Activated T-helper 1 cell treated with Interleukin-2 at 50 U/mL for 16 hours (primary cell): ENCODE measurements around the gene TSPAN32.
"Not testable (repeated sequence)": the region's sequence is repeated elsewhere in the genome, so short reads cannot be mapped to it uniquely, and the experiment has no call there.

Experiments used
- DNase-seq: peaks from one replicate; pipeline ENCODE4 v3.0.0-alpha.2; 2020; ENCODE audit warnings: low read depth

The TSPAN32 gene

DNA sequence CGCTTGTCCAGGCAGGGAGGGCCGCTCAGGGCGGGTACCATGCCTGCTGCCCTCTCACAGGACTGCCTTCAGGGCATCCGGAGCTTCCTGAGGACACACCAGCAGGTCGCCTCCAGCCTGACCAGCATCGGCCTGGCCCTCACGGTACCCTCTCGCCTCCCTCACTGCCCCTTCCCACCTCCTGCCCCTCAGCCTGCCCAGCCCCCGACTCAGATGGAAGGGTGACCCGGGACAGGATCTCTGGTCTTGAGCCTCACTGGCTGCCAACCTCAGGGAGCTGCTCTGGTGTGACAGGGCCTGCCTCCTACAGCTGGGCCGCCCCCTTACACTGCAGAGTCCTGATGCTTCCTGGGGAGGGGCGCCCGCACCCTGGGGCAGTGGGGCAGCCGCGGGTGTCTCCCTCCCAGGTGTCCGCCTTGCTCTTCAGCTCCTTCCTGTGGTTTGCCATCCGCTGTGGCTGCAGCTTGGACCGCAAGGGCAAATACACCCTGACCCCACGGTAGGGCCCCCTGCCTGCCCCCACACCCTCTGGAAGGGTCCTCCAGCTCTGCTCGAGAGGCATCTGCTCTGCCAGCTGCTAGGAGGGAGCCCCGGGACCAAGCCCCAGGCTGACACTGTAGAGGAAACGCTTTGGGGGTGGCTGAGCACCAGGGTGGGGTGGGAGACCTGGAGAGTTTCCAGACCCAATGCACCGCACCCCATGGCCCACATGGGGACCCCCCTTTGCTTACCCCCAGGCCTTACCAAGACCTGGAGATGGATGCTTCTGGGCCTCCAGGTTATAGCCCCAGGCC, 14.6 kb downstream of the TSPAN32 start:
- DNase-seq = no peak

DNA sequence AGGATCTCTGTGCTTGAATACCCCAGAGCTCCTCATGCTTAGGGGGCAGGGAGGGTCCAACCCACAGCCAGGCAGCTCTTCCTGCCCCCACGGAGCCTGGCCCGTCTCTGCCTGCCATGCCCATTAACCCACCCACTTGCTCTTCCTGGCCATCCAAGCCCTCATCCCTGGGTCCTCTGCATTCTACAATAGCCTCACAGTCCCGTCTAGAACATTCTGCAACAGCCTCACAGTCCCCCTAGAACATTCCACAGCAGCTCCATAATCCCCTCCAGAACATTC, 15.1 kb downstream of the TSPAN32 start:
- DNase-seq = no peak

DNA sequence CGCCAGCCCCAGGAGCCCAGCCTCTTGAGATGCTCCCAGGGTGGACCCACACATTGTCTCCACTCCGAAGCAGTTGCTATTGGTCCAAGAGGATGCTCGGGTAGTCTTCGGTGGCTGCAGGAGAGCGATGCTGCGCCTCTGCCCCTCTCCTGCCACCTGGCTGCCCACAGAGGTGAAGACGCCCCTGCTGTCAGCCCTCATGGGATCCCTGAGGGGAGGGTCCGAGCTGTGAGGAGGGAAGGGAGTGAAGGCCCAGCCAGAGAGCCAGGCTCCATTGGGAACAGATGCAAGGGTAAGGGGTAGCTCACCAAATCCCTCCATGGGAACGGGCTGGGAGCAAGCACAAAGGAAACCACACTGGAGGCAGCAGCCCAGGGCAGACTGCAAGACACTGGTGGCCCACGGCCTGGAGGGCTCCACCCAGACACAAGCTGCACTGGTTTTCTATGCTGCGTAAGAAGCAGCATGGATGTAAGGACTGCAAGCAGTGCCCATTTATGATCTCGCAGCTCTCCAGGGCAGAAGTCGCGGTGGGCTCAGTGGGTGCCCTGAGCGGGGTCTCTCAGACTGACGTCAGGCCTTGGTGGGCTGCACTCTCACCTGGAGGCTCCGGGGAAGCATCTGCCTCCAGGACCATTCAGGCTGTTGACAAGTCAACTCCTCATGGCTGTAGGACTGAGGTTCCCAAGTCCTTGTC, 15.7 kb downstream of the TSPAN32 start:
- DNase-seq = no peak

DNA sequence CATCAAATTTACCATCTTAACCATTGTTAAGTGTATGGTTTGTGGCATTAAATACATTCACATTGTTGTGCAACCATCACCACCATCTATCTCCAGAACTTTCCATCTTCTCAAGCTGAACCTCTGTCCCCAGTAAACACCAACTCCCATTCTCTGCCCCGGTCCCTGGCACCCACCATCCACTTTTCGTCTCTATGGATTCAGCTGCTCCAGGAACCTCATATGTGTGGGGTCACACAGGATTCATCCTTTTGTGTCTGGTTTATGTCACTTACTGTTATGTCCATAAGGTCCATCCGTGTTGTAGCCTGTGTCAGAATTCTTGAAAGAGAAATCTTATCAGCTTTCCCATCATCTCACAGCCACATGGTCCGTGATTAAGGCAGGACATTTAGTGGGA, 16.3 kb downstream of the TSPAN32 start:
- no peak for DNase-seq

DNA sequence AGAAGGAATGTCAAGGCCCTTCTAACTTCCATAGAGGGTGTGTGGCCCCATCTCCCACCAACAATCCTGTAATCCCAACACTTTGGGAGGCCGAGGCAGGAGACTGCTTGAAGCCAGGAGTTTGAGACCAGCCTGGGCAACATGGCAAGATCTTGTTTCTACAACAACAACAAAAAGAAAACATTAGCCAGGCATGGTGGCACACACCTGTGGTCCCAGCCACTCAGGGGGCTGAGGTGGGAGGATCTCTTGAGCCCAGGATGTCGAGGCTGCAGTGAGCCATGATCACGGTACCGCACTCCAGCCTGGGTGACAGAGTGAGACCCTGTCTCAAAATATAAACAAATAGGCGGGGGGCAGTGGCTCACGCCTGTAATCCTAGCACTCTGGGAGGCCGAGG, 16.9 kb downstream of the TSPAN32 start:
- DNase-seq = no peak

DNA sequence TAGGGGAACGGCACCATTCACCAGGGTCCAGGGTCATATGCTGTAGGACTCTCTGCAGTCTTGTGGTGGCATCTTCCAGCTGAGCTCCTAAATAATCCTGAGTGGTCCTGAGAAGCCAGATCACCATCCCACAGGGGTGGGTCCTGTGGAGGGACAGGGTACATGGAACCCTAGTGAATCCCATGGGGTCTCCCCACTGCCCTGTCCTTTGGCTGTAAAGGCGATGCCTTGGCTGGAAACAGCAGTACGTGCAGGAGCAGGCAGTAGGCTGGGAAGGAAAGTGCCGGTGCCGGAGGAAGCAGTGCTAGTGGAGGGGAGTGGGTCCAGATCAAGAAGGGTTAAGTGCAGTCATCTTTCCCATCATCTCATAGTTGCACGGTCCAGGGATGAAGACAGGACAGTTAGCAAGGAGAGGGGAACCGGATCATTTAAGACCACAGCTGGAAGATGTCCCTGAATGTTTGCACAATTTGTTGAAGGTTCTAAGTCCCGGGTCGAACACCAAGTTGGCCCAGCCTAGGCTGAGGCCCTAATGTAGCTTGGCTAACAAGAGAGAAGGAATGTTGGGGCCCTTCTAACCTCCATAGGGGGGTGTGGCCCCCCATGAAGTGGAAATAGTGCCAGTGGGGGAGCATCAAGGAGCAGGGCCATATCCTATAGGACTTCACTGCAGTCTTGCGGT, 18.1 kb downstream of the TSPAN32 start:
- no peak for DNase-seq

DNA sequence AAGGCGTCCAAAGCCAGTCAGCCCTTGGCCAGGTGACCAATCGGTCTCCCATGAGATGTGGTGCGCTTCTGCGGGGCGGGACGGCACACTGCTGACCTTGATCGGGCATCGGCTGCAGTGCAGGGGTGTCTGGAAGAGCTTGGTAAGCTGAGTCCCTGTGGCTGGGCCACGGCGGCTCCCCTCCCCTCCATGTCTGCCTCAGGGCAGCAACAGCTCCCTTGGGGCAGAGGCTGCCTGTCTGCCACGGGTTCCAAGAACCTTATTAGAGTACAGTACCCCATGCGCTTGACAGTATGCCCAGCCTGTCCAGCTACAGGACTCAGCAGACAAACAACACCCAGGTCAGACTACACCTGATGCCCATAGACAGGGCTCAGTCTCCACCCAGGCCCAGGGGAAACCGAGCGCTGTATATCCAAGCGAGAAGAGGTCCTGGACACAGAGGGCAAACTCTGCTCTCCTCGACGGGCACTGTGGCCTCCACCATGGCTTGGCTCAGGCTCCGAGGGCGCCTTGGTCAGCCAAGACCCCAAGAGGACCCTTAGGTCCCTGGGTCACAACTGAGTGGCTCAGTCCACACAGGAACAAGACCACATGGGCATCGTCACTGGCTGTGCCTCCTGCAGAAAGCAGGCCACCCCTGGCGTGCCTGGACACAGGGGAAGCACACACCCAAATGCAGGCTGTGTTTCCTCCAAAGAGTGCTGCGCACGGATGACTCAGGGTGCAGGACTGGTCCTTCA, 18.9 kb downstream of the TSPAN32 start:
- no peak for DNase-seq

DNA sequence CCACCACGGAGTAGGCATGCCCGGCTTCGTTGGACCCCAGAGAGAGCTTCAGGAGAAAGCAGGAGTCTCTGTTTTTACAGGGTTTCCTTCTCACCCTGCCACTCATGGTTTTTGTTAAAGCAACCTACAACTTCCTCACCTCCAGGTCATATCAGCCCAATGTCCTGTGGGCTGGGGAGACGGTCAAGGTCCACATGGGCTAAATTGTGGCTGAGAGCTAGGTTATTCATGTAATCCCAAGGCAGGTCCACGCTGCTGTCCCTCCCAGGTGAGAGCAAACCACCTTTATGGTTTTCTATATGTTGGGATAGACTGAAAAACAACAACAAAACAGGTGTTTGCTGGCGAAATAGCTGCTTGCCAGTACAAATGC, 19.5 kb downstream of the TSPAN32 start:
- DNase-seq = no peak

DNA sequence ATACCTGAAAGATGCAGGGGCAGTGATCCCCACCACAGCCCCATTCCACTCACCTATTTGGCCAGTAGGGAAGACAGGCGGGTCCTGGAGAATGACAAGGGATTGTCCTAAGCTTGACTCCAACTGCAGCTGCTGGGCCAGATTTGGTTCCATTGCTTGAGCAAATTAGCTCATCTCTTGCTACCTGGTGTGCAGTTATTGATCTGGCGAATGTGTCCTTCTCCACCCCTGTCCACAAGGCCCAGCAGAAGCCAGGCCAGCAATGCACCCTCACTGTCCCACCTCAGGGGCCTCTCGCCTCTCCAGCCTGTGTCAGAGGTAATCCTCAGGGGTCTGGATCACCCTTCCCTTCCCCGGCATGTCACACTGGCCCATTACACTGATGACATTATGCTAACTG, 23.3 kb downstream of the TSPAN32 start:
- no peak for DNase-seq

DNA sequence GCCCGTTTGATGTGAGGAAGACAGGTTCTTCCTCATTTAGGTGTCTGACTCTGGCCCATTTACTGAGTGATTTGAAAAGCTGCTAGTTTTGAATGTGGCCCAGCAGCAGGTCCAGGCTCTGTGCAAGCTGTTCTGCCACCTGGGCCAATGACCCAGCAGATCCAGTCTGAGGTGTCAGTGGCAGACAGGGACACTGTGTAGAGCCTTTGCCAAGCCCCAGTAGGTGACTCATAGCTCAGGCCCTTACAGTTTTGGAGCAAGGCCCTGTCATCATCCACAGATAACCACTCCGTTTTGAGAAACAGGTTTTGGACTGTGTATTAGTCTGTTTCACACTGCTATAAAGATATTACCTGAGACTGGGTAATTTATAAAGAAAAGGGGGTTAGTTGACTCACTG, 23.9 kb downstream of the TSPAN32 start:
- no peak for DNase-seq

DNA sequence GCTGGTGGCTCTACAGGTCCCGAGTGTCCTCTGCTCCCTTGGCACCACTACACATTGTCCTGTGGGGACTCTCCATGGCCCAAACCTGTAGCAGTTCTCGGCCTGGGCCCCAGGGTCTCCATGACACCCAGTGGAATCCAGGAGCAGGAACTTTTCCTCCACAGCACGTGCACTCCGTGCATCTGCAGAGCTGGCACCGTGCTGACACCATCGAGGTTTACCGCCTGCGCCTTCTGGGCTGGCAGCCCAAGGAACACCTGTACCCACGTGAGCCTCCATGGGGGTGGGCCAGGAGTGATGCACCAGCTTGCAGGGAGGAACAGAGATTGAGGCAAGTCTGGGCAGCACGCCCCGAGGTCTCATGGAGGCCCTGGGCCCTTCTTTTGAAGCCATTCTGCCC, 25.2 kb downstream of the TSPAN32 start:
- no peak for DNase-seq

DNA sequence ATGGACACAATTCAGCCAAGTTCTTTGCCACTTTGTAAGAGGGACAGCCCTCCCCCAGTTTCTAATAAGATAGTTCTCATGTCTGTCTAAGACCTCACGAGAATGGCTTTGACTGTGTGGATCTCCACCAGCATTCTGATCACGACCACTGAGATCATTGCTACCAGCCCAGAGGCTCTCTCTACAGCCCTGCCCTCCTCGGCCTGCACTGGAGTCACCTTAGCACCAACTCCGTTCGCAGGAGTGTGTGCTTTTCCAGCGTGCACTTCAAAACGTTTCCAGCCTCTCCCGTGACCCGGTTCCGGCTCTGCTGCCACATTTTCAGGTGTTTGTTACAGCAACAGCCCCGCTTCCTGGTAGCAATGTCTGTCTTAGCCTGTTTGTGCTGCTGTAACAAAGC, 26.2 kb downstream of the TSPAN32 start:
- DNase-seq = no peak

DNA sequence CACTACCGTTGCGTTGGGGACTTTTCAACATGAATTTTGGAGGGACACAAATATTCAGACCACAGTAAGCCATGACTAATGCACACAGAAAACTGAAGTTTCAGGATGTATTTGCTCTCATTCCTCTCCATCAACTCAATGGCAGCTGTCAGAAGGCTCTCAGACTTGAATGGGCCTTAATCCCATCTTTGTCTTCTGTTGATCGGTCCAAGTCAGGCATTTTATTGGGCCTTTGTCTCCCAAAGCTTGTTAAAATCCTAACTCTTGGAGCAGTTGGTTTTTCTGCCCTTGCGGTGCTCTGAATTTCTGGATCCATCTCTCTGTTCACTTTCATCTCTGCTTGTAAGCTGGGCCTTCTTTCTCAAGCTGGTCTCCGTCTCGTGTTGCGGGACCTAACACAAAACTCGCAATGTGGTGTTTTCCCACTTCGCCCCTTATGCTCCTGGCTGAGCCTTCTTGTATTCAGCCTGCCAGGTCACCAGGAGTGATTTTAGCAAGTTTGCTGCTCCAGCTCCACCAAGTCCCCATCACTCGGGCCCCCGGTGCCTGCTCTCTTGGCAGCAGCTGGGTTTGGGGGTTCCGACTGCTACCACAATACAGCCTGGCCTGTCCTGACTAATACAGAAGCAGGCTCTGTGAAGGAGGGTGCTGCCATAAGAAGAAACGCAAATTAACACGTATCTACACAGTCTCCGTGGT, 27.0 kb downstream of the TSPAN32 start:
- DNase-seq = no peak

DNA sequence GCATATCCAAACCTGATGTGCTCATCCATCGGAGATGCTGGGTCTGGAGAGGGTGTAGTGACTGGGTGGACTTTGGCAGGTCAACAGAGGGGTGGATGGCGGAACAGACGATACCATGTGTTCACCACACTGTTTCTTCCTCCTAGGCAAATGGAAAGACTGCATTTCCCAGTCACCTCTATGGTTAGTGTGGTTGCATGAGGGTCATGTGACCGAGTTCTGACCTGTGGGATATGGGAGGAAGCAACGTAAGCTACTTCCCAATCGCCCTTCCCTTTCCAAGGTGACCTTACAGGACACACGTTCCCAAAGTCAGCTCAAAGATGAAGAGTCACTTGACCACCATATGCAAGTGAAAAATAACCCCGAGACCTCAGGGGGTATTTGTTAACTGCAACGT, 27.7 kb downstream of the TSPAN32 start:
- DNase-seq = no peak

DNA sequence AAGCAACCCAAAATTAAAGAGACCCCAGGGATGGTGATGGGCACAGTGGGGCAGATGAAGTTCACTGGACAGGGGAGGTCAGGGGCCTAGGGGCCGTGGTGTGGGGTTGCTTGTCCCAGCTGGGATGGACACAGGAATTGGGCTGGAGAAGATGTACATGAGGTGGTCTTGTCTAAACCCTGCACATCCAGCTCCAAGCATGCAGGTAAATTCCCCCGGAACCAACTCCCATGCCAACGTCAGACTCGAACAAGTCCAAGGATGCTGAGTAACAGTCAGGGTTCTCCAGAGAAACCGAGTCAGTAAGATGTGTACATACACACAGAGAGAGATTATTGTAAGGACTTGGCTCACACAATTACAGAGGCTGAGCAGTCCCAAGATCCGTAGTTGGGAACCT, 28.9 kb downstream of the TSPAN32 start:
- DNase-seq = no peak

DNA sequence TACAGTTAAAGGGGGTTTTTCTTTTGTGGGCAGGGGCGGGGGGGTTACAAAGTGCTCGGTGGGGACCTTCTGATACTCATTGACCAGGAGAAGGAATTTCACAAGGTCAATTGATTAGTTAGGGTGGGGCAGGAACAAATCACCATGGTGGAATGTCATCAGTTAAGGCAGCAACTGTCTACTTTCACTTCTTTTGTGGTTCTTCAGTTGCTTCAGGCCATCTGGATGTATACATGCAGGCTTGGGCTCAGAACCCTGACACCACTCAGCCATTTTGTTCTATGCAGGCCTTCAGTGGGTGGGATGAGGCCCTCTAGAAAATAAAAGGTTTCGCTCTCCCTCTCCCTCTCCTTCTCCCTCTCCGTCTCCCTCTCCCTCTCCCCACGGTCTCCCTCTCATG, 29.6 kb downstream of the TSPAN32 start:
- no peak for DNase-seq

DNA sequence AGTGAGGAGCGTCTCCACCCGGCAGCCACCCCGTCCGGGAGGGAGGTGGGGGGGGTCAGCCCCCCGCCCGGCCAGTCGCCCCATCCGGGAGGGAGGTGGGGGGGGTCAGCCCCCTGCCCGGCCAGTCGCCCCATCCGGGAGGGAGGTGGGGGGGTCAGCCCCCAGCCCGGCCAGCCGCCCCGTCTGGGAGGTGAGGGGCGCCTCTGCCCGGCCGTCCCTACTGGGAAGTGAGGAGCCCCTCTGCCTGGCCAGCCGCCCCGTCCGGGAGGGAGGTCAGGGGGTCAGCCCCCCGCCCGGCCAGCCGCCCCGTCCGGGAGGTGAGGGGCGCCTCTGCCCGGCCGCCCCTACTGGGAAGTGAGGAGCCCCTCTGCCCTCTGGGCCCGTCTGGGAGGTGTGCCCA, 30.8 kb downstream of the TSPAN32 start:
- DNase-seq = not testable (repeated sequence)

DNA sequence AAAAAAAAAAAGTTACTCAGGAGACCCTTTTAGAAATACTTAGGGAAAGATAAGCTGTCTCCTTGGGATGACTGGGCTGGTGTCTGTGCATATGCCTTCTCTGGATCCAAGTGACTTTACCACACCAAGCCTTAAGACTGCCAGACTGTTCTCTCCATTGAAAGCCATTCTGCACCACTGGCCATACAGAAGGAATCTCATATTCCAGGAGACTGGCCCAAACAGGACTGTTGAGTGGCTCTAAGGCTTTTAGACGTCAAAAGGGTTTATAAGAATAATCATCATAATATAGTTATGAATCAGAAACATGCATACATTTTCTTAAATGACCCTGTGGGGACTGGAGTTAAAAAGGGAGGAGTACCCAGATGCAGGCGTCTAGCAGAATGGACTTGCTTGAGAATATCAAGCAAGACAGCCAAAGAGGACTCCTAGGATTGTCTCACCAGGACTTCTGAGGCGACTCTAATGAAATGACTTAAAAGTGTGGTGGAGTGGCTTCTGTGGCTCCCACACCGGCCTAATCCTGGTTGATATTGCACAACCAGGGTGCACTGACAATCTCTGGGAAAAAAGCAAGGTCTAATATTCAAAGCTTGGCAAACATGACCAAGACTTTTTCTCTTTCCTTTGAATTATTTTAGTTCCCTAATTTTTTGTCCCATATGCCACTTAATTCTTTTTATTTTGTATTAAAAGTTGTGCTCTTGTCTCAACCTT, 31.8 kb downstream of the TSPAN32 start:
- not testable (repeated sequence) for DNase-seq

DNA sequence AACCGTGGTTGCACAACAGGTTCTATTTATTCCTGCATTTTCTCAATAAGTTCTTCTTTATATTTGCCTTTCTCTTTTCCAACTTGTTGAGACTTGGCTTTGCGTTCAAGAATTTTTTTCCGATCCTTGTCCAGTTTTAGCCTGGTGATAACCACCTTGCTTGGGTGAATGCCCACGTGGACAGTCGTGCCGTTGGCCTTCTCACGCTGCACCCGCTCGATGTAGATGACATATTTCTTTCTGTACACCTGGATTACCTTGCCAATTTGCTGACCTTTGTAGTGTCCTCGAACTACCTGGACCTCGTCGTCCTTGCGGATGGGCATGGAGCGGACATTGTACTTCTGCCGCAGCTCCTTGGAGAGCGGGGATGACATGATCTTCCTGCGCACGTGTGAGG, 33.5 kb downstream of the TSPAN32 start:
- not testable (repeated sequence) for DNase-seq

DNA sequence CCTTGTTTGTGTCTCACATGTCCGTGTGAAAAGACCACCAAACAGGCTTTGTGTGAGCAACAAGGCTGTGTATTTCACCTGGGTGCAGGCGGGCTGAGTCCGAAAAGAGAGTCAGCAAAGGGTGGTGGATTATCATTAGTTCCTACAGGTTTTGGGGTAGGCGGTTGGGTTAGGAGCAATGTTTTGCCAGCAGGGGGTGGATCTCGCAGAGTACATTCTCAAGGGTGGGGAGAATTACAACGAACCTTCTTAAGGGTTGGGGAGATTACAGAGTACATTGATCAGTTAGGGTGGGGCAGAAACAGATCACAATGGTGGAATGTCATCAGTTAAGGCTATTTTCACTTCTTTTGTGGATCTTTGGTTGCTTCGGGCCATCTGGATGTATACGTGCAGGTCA, 36.9 kb downstream of the TSPAN32 start:
- DNase-seq = not testable (repeated sequence)

DNA sequence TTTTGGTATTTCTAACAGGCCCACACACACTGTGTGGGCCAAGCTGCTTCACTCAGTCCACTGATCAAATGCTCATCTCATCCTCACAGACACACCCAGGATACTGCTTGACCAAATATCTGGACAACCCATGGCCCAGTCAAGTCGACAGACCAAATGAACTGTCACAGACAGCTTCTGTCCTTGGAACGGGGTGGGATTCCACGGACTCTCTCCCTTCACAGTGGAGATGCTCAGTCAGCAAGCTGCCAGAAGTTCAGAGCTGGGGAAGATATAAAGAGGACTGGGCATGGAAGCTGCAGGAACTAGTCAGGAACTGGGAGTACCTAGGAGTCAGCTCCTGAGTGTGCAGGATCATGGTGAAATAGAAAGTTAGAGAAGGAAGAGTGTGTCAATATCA, 40.7 kb downstream of the TSPAN32 start:
- no peak for DNase-seq

DNA sequence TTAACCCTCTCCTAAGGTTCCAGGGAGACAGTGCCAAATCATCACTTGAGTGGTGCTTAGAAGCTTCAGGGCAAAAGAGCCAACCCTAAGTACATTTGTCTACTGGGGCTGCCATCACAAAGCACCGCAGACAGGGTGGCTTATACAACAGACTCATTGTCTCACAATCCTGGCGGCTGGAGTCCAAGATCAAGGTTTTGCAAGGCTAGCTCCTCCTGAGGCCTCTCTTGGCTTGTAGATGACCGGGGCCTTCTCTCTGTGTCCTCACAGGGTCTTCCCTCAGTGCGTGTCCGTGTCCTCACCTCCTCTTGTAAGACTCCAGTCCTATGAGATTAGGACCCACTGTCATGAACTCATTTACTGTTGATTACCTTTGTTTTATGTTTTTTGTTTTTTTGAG, 41.2 kb downstream of the TSPAN32 start:
- DNase-seq = no peak
